GM21515 (cell line): ENCODE results near the gene PAEP.

Experiments
- ATAC-seq: cut with Tn5 transposase; IDR thresholded peaks from one replicate; pipeline ENCODE4 v1.9.1; 2021; ENCODE audit not compliant: unreplicated experiment

PAEP gene

DNA sequence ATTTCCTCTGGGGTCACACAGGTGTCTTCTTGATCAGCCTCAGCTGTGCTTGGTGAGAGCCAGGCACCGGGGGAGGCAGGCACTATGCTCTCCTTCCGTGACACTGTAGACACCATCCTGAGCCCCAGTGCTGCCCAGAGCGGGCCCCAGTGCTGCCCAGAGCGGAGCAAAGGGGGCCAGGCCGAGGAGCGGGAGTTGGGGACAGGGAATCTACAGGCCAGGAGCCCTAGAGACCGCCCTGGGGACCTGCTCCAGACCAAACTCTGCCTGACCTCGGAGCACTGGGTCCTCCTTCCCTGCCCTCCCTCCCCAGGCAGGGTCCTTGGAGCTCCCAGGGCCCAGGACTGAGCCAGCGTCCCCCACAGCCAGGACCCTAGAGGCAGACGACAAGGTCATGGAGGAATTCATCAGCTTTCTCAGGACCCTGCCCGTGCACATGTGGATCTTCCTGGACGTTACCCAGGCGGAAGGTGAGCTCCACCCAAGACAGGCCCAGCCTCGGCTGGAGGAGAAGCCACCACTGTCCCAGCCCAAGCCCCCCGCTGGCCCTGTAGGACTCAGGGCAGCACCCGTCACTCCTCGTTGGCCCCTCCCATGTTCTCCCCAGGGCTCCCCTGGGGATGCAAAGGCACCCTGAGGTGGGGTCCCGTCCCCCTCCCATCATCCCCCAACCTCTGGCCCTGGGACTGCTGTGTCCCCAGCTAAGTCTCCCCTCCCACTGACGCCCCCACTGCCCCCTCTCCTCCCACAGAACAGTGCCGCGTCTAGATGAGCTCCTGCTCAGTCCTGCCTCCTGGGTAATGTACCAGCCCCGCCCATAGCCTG lies 30.2 kb downstream of the PAEP start:
- ATAC-seq: no peak

DNA sequence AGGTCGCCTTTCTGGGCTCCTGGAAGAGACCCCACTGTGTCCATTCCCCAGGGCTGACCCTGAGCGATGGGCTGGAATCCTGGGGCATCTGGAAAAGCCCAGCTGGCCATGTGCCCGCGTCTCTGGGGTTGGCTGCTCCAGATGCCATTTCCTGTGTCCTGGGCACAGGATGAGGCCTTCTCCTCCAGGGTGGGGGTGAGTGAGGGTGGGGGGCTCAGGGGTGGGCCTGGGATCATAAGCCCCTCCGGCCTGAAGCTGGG lies 30.7 kb downstream of the PAEP start:
- no peak for ATAC-seq

DNA sequence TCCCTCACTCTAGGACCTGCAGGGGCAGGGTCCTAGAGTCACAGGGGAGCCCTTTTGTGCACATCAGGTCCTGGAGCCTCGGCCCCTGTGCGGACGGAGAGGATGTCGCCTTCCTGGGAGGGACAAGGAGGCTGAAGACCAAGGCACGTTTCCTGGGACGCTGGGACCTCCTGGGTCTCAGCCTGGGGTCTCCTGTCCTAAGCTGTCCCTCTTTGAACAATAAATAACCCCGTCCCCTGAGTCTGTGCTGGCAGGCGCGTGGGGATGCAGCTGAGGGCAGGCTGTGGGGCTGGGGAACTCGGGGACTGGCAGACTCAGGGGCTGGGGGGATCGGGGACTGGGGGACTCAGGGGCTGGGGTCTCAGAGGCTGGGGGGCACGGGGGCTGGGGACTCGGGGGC lies 31.1 kb downstream of the PAEP start:
- ATAC-seq: no peak

DNA sequence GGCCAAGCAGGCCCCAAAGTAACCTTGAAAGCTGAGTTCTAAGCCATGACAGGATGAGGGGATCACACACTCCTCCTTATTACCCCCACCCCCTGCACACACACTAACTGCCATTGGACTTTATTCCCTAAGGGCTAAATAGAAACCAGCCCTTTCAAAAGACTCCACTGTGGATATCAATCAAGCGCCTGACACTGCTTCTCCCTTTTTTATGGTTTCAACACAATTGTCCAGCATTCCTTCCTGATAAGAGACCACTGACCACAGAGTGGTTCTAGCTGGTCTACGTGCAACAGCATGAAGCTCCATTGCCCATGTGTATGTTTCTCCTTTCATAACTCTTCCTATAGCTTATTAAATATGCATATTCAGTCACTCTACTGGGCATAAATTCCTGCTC lies 34.7 kb downstream of the PAEP start:
- ATAC-seq: no peak

DNA sequence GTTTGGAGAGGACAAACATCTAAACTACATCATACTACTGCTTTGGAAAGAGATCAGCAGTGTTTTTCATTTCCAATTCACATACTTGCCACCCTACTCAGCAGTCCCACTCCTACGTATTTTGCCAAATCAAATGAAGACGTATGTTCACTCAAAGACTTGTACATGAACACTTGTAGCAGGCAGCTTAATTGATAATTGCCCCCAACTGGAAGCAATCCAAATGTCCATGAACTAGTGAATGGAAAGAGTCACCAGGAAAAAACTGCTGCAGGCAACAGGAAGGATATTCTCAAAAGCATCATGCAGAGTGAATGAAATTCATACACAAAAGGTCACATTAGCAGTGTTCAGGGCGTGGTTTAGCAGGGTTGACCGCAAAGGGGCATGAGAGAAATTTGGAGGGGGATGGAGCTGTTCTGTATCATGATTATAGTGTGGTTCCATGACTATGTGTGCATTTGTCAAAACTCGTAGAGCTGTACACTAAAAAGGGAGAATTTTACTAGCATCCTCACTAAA lies 38.8 kb downstream of the PAEP start:
- no peak for ATAC-seq

DNA sequence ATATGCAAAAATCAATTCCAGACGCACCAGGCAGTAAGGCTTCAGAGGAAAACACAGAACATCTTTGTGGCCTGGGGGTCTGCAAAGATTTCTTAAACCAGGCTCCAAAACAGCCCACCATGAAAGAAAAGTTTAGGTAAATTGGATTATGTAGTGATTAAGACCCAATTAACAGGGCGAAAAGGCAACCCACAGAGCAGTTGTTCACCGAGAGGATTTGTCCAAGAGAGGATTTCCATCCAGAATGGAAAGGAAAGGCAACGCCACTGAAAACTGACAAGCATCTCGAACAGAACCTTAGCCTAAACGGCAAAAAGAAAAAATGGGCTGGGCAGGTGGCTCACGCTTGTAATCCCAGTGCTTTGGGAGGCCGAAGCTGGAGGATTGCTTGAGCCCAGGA lies 40.4 kb downstream of the PAEP start:
- no peak for ATAC-seq

DNA sequence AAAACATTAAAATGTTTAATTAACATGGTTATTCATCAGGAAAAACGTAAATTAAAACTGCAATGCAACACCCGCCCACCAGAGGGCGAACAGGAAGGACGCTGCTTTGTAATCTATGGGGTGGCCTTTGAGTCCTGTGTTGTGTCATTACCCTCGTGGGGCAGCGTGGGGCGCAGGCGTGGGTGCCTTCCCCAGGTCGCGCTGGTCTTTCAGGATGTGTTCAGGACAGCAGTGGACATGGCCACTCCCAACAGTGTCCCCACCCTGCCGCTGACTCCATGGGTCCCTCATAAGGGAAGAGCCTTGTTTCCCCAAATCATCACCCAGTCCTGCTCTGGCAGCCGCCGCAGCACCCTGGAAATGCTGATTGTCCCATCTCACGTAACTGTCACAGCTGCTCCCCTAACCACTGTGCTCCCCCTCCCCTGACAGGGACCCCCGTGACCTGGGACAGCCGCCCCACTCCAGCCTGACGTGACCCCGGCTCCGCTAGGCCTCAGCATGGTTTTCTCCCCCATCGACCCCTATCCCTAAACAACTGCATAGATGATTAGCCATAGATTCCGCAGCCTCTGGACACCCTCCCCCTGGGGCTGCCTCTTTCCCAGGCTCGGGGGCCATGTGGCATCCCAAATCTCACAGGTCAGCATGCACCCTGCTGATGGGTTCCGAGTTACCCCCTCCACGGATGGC lies 41.4 kb downstream of the PAEP start:
- ATAC-seq: no peak

DNA sequence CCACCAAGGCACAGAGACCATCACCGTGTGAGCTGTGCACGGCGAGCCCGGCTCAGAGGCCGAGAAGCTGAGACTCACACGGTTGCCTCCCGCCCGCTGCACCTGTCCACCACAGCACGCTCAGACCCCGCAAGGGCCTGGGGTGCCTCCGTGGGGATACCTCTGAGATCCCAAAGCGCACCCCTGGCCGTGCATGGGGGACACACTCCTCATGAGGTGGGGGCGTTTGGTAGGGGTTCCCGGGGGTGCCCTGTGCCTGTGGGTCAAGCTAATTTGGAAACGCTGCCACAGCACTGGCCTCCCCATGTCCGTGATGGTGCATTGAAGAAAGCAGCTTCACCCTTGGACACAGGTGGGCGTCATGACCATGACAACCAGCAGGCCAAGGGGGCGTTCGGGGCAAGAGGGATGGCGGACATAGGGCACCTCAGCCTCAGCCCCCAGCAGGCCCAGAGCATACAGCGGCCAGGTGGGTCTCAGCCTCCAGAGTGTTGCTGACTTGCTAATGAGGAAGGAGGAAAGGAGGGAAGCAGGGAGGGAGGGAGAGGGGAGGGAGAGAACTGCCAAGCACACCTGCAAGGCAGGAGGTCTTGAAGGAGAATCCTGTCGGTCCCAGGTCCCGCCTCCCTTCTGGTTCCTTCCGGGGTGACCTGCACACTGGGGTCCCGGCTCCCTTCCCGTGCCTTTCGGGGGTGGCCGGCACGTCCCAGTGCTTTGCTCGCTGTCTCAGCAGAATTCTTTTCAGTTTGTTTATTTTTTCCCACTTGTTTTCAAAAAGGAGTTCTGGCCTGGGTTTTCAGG lies 43.1 kb downstream of the PAEP start:
- no peak for ATAC-seq

DNA sequence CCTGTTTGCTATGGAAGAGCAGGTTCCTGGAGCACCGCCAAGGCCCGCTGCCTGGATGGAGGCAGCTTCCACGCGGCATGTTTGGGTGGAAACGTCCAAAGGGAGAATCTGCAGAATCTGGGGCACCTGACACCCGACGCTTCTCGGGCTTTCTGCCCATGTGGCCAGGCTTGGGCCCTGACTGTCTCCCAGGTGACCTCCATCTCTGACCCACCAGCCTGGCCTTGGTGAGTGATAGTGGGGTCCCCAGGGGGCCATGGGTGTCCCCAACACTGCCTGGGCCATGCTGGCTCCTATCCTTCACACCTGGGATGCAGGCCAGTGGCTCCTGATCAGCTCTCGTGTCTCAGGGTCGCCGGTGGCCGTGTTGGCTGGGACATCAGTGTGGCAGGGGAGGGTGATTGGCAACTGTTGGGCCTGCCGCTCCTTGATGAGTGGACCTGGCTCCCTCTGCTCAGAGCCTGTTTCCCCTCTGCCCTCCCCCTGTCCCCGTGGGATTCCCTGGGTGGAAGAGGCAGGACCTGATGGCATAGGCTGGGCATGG lies 43.8 kb downstream of the PAEP start:
- no peak for ATAC-seq

DNA sequence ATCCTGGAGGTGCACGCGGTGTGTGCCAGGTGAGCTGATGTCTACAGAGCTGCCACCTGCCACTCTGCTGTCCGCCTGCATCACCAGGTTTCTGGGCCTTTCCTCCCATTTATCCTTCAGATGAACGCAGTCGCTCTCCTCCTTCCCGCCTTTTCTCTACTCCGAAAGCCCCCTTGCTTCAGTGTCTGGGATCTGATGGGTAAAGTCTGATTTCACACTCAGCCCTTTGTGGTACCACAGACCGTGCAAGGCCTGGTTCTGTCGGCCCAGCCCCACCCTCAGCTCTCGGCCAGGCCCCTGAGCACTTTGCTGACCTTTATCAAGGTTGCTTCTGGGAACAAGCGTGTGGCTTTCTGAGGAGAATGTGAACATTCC lies 45.3 kb downstream of the PAEP start:
- ATAC-seq: no peak

DNA sequence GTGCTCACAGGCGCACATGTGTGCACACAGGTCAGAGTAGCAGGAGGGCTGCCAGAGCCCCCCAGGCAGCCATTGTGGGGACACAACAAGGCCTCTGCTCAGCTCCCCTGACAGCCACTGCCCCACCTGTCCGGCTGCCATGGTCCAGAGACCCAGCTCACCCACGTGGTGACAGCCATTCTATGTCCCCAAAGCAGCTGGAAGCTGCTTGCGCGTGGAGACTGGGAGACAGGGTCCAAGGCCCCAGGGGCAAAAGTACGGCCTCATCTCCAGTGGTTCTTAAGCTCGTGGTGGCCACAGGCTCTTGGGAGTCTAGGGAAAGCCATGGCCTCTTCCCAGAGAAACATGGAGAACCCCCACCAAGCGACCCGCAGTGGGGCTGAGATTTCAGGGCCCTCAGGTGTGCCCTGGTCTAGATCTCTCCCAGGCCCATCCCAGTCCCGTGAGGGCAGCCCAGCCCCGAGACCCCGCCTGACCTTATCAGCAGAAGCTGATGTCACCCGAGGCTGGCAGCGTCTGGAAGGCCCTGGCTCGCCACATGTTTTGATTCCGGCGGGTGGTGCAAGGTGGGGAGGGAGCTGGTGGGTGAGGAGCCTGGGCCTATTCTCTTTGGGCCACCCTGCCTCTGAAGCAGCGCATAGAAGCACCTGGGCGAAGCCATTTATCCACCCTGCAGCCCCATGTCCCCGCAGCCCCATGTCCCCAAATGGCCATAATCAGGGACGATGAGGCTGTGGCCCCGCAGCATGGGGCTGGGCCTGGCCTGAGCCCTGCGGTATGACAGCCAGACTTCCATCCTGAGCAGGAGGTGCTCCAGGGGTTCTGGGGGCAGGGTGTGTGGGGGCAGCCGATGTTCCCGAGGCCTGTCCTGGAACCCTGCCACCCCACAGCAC lies 46.1 kb downstream of the PAEP start:
- no peak for ATAC-seq

DNA sequence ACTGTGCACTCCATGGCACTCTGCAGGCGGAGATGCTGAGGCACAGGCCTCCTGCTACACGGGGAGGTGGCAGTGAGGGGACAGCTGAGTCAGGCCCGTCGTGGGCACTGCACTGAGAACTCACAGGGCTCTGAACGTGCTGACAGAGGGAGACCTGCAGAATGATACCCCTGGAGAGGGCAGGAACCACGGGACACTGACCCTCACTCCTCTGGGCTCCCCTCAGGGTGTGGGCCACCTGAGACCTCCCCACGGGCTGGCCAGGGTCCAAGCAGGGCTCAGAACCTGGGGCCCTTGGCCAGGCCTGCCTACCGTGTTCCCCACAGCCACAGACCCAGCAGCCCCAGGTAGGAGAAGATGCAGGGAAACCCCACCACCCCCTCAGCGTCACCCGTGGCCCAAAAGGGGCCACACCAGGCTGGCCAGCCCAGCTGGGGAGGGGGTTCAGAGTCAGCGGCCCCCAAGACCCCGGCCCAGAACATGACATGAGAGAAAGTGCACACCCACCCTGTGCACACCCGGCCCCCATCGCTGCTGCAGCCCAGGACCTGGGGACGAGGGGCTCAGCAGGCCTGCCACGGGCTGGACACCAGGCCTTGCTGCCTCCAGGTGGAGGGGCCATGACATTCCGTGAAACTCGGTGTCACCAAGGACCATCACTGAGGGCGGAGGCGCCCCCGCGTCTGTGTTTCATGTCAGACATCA lies 46.9 kb downstream of the PAEP start:
- ATAC-seq: no peak

DNA sequence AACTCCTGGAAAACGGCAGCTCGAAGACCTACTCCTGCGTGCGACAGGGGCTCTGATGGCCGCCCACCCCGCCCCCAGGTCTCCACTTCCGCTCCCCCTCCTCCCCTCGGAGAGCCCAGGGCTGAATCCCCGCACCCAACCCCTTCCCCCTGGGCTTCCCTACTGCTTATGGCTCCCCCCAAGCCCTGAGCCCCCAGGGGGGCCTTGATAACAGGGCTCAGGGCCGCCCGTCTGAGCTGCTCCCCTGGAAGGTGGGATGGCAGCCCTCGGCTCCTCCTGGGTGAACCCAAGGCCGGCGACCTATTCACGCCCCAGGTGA lies 47.4 kb downstream of the PAEP start:
- no peak for ATAC-seq

DNA sequence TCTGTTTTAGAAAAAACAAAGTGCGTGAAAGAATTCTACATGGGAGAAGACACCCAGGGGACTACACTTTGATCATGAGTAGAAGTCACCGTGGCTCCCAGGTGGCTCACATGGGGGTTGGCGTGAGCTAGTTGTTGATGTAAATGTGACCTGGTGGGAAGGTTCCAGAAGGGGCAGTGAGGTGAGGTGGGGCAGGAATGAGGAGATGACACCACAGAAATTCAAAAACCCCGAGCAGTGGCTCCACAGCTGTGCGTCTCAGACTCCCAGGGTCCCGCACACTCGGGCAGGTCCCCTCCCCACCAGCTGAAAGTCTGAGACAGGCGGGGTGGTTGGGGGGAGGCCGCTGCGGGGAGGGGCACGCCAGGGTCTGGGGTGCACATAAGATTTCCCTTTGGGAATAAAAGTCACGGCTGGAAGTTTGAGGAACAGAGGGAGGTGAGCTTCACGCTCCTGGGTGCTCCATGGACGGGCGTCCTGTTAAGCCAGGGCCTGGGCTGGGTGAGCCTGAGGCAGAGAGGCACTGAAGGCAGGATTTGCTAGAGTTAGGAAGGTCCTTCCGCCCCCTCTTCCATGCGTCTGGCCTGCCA lies 47.9 kb downstream of the PAEP start:
- no peak for ATAC-seq

DNA sequence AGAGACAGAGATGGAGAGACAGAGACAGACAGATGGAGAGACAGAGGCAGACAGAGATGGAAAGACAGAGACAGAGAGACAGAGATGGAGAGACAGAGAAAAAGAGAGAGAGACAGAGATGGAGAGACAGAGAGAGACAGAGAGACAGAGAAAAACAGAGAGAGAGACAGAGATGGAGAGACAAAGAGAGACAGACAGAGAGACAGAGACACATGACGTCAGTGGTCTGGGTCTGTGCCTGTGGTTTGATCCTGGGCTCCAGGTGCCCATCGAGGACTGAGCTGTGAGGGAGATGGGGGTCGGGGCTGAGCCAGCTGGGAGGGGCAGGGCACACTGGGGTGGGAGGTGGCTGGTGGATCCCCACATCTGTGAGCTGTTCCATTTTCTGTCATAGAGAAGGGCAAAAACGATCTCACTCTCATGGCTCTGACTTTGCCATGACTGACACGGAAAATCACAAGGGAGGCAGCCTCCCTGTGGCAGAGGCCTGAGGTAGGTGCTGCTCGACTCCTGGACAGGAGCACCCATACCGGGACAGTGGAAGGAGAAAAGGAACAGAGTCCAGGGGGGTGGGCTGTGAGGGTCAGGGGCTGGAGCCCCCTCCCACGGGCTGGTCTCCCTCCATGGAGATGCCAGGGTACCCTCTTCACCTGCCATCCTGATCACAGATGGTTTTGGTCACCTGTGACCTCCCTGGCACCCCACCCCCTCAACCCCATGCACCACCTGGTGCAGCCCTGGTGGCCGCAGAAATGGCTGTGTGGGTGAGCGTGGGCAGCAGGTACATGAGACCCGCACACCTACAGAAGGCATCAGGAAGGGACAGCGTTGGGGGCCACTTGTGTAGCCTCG lies 49.0 kb downstream of the PAEP start:
- ATAC-seq: no peak

DNA sequence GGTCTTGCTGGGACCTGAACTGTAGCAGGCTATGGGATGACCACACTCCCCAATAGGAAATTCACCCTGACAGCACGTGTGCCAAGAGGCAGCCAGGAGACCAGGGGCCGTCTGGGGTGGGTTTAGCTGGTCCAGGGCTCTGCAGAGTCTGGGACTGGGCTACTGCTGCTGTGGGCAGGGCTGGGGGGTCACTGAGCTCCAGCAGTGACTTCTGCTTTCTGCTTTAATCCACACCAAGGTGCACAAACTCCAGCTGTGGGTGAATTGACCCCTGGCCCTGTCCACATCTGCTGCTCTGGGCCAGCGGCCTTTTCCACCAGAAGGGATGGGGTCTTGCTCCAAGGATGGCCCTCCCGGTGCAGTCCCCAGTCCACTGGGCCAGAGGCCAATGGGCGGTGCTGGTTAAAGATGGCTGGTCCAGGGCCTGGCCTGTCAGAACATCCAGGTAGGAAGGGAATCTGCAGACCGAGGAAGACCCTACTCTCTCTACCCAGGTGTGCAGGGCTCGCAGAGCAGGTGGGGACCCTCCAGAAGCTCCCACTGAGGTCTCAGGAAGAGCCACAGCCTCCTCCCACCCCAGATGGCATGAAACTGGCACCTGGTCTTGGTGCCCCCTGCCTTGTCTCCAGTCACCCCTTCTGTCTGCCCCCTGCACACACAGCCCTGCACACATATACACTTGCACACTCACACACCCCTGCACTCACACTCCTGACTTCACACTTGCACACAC lies 49.8 kb downstream of the PAEP start:
- no peak for ATAC-seq

DNA sequence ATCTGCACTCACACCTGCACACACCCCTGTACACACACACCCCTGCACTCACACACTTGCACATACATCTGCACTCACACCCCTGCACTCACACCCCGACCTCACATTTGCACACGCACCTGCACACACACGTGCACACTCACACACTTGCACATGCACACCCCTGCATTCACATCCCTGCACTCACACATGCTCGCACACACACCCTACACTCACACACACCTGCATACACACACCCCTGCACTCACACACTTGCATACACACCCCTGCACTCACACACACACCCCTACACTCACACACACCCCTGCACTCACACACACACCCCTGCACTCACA lies 50.3 kb downstream of the PAEP start:
- no peak for ATAC-seq

DNA sequence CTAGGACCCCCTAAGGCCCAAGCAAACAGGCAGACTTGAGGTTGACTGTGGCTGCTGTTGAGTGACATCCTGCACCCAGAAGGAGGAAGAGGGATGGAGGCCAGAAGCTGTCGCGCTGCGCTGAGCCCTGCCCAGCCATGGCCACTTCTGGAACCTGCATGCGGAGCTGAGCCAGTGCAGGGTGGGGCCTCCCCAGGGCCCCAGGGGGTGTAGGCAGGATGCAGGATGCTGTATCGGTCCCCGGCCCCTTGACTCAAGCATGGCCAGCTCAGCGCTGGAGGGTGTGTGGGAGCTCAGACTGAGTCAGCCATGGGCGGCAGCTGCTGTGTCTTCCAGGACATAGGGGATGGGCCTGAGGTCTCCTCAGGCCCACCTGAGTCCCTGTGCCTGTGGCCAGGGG lies 50.9 kb downstream of the PAEP start:
- no peak for ATAC-seq
